GM13976 (cell line): ENCODE results near the gene SLC48A1.
A peak's percentile ranks its signal among the peaks of the same experiment; 100 is the strongest.

Experiments
- DNase-seq: peaks from one replicate; pipeline ENCODE4 v3.0.0; 2012; ENCODE audit warnings: low spot score
- CTCF ChIP-seq: IDR thresholded peaks from 2 replicates; pipeline ENCODE4 v1.5.1; 2012; ENCODE audit warnings: borderline replicate concordance, mild to moderate bottlenecking; ENCODE audit not compliant: insufficient read depth; ENCODE audit errors: extremely low read depth, missing control alignments, control extremely low read depth
- in situ Hi-C: fragments of 300-500 bp; cut with MboI; formaldehyde crosslinking; loops from one replicate; pipeline ENCODE4 v1.12.0; 2022; ENCODE audit warnings: low sequenced_read_pairs, mixed read lengths, inconsistent platforms; ENCODE audit not compliant: unreplicated experiment

SLC48A1 gene

DNA sequence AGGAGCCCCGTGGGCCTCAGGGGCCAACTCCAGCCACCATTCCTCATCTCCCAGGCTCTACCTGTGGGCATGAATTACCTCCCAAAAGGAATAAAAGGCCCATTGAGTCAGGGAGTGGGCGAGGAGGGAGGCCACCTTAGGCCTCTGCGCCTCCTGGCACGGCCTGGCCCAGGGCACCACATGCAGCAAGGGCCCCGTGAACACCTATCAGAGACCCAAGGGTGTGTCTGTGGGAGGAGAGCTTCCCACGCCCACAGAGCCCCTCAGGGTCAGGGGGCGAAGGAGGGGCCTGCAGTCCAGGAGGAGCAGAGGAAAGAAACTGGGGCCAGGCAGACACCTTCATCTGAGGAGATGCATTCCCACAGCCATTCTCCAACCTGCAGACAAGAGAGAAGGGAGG lies 26.5 kb upstream of the SLC48A1 start:
- no peak for TF ChIP-seq CTCF
- in situ Hi-C loops = no loop called here
- DNase-seq = peak; percentile 22

- in situ Hi-C loops = no loop called here
- DNase-seq = peak; percentile 28
- TF ChIP-seq CTCF = no peak
Observed at GRCh38 chr12:47747126-47747525, 25.9 kb upstream of the SLC48A1 start.

GRCh38 chr12:47747596-47748506 lies 25.2 kb upstream of the SLC48A1 start:
- in situ Hi-C loops = no loop called here
- no peak for TF ChIP-seq CTCF
- peak; percentile 25 for DNase-seq

- in situ Hi-C loops = no loop called here
- TF ChIP-seq CTCF = no peak
Observed at GRCh38 chr12:47748507-47748828, 24.6 kb upstream of the SLC48A1 start.

GRCh38 chr12:47748899-47749298 lies 24.1 kb upstream of the SLC48A1 start:
- TF ChIP-seq CTCF = no peak
- DNase-seq = peak; percentile 27
- in situ Hi-C loops = no loop called here

More at GRCh38 chr12:47748507-47748828, 24.6 kb upstream of the SLC48A1 start:
- no peak for DNase-seq

DNA sequence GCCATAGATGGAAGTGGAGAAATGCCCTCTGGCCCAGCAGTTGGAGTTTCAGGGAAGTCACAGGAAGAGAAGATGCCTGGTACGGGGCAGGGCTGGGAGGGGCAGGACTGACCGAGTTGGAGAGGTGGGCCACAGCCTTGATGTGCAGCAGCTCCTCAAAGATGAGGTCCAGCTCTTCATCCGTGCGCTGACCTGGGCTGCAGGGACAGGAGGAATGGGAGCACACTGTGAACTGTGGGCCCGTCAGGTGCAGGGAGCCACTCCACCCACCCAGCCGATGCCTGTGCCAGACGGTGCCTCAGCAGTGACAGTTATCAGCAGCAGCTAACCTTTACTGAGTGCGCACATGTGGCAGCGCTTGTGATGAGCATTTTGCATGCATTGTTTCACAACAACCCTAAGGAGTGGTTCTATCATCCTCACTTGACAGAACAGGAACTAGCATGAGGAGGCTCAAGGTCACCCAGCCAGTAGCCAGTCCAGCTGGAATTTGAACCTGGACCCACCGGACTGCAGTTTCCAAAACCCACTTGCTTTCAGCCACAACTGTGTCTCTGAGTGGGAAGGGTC lies 22.7 kb upstream of the SLC48A1 start:
- in situ Hi-C loops = no loop called here

More for the DNA sequence above, 22.7 kb upstream of the SLC48A1 start:
- no peak for DNase-seq
- no peak for TF ChIP-seq CTCF
